Astrocyte of the spinal cord (primary cell): ENCODE data around the gene ACTL7B.

Experiments
- DNase-seq: peaks from one replicate; pipeline ENCODE4 v3.0.0; 2011; ENCODE audit warnings: low read depth, low spot score
- H3K4me3 ChIP-seq: 2 replicates; pipeline ENCODE4 v1.5.1; 2011; ENCODE audit warnings: low read depth, mild to moderate bottlenecking, low read length, moderate library complexity
- in situ Hi-C: cut with HindIII; loops from 2 replicates; pipeline ENCODE4 v1.10.0; 2017; ENCODE audit warnings: low sequenced_read_pairs
- TF ChIP-seq, protein P1 (sequence below): IDR thresholded peaks from 2 replicates; pipeline ENCODE4 v1.5.1; 2012; ENCODE audit warnings: low read depth, mild to moderate bottlenecking, low read length, inconsistent platforms

ACTL7B gene

DNA sequence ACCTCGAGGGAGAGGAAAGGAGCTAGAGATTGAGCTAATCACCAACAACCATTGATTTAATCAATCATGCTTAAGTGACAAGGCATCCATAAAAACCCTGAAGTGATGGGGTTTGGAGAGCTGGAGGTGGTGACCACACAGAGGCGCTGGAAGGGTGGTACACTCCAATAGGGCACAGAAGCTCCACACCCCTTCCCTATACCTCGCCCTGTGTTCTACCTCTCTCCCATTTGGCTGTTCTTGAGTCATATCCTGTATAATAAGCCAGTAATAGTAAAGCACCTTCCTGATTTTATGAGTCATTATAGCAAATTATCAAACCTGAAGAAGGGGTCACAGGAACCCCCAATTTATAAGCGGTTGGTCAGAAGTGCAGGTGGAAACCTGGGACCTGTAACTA, 18.3 kb downstream of the ACTL7B start:
- DNase-seq = no peak
- H3K4me3 ChIP-seq = no peak overlapping the region
- in situ Hi-C loops = no loop called here
- TF ChIP-seq, protein P1, sequence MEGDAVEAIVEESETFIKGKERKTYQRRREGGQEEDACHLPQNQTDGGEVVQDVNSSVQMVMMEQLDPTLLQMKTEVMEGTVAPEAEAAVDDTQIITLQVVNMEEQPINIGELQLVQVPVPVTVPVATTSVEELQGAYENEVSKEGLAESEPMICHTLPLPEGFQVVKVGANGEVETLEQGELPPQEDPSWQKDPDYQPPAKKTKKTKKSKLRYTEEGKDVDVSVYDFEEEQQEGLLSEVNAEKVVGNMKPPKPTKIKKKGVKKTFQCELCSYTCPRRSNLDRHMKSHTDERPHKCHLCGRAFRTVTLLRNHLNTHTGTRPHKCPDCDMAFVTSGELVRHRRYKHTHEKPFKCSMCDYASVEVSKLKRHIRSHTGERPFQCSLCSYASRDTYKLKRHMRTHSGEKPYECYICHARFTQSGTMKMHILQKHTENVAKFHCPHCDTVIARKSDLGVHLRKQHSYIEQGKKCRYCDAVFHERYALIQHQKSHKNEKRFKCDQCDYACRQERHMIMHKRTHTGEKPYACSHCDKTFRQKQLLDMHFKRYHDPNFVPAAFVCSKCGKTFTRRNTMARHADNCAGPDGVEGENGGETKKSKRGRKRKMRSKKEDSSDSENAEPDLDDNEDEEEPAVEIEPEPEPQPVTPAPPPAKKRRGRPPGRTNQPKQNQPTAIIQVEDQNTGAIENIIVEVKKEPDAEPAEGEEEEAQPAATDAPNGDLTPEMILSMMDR = no peak

DNA sequence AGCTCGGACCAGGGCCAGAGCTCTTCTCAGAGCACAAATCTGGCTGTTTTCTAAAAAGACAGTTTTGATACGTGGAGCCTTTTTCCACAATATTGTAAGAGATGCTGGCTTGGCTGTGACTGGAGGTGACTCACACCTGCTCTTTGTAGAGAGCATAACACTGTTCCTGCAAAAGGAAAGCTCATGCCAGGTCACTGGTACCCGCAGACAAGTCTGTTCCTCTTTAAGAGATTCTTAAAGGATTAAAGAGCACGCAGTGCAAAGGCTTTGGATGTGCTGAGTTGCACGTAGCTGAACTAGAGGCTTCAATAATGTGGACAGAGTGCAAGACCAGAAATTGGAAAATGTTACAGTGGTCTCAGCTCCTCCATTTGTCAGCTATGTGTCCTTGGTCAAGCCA, 19.0 kb downstream of the ACTL7B start:
- no peak for DNase-seq
- no peak overlapping the region for H3K4me3 ChIP-seq
- in situ Hi-C loops = no loop called here
- TF ChIP-seq, protein P1 = no peak

DNA sequence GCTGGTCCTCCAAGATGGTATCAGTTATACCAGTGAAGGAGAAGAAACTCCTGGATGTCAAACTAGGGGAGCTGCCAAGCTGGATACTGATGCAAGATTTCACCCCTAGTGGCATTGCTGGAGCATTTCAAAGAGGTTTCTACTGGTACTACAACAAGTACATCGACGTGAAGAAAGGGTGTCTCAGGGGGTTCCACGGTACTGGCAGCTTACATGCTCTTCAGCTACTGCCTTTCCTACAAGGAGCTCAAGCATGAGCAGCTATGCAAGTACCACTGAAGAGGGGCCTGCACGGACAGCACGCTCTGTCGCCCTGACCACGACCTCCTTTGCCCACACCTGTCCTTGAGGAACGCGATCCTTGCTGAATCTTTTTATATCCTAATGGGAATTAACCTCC, 19.5 kb downstream of the ACTL7B start:
- in situ Hi-C loops = no loop called here
- H3K4me3 ChIP-seq = no peak overlapping the region
- DNase-seq = no peak
- TF ChIP-seq, protein P1 = no peak

DNA sequence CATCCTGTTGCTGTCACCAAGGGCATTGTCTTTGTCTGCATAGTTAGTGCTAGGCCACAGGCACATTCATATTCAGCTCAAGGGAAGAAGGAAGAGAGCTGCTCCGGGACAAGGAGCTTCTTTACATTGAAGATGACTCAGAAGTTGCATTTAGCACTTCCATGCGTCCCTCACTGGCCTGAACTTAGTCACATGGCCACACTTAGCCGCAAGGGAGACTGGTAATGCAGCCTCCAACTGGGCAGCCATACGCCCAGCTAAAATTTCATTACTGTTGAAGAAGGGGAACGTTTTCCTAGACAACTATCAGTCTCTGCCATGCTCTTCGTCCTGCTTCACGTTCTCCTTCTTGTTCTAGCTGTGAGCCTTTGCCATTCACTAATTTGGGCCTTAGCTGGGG, 20.0 kb downstream of the ACTL7B start:
- in situ Hi-C loops = no loop called here
- no peak overlapping the region for H3K4me3 ChIP-seq
- TF ChIP-seq, protein P1 = no peak
- no peak for DNase-seq

DNA sequence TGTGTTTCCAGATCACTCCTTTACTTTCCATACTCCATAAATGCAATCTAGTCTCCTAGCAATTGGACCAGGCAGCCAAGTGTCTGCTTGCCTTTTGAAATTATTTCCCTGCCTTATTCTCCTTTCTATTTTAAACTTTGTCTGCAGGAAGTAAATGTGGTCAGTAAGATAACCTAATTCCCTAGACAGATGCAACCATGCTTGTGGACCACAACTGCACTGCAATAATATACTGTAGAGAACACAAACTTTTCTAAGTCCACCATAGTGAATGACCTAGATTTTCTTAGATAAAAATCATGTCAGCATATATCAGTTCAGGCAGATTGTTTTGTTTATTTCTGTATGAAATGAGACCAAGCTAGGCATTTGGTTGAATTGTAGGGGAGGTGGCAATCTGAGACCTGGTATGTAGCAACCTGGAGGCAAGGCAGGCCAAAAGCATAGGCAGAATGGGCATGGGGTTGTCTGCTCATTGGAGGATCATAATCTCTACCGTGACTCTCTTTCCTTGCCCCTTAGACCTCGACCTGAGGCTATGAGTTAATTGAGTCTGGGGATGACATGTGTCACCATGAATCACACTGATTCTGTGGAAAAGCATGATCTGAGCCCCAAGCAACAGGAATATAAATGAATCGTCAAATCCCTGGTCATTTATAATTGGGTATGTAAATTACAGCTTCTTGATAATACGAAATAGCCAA, 20.7 kb downstream of the ACTL7B start:
- H3K4me3 ChIP-seq = no peak overlapping the region
- TF ChIP-seq, protein P1 = no peak
- in situ Hi-C loops = no loop called here
- no peak for DNase-seq

DNA sequence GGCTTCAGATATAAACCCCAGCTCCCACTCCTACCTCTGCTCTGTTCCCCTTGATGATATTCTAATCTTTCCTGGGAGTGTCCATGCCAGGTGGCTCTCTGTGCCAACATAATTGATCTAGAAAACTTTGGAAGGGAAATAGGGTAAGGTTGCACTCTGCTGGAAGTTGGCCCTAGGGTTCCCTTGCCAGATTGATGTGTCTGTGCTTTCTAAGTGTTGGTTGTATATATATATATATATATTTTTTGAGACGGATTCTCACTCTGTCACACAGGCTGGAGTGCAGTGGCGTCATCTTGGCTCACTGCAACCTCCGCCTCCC, 23.6 kb downstream of the ACTL7B start:
- in situ Hi-C loops = no loop called here
- no peak for DNase-seq
- TF ChIP-seq, protein P1 = no peak
- H3K4me3 ChIP-seq = no peak overlapping the region
